MCF 10A (cell line): Measurements from ENCODE around the gene PRKCZ. TPM values are rescaled to one million over a fixed set of nuclear protein-coding genes. Genes with fewer than 3 reads are reported as not detected.

Experiments
- BruUV-seq: library from RNA; stranded (reverse); fragments of 400-500 nt; replicated peaks from 2 replicates; lab custom pipeline; 2021; lab: Mats Ljungman, UMichigan
- CTCF ChIA-PET: fragments of 300-600 bp; sonication (Branson Sonifier 250); formaldehyde crosslinking; extraction: SDS; loops from one replicate; lab custom pipeline; 2021; ENCODE audit warnings: antibody characterized with exemption, inconsistent platforms; lab: Yijun Ruan, JAX
- POLR2A ChIA-PET: fragments of 300-600, 350-650 bp; sonication (Branson Sonifier 250); formaldehyde crosslinking; extraction: SDS; loops from one replicate; lab custom pipeline; 2020; ENCODE audit warnings: antibody characterized with exemption, inconsistent platforms; lab: Yijun Ruan, JAX
- DNase-seq: peaks from one replicate; pipeline ENCODE4 v3.0.0-alpha.2; 2018; ENCODE audit not compliant: unreplicated experiment
- H3K27ac Mint-ChIP-seq: one replicate; pipeline ENCODE4 v1.8.0; 2022; ENCODE audit warnings: mild to moderate bottlenecking, low read depth, mixed read lengths; ENCODE audit not compliant: unreplicated experiment
- H3K27me3 Mint-ChIP-seq: one replicate; pipeline ENCODE4 v1.8.0; 2022; ENCODE audit warnings: mixed read lengths; ENCODE audit not compliant: insufficient read depth, unreplicated experiment
- H3K36me3 Mint-ChIP-seq: one replicate; pipeline ENCODE4 v1.8.0; 2022; ENCODE audit warnings: mild to moderate bottlenecking, moderate library complexity, mixed read lengths; ENCODE audit not compliant: insufficient read depth, unreplicated experiment
- H3K4me1 Mint-ChIP-seq: one replicate; pipeline ENCODE4 v1.8.0; 2022; ENCODE audit warnings: mixed read lengths; ENCODE audit not compliant: insufficient read depth, unreplicated experiment
- H3K4me3 Mint-ChIP-seq: one replicate; pipeline ENCODE4 v1.8.0; 2022; ENCODE audit warnings: mild to moderate bottlenecking, moderate library complexity, mixed read lengths; ENCODE audit not compliant: unreplicated experiment
- H3K9me3 Mint-ChIP-seq: one replicate; pipeline ENCODE4 v1.8.0; 2022; ENCODE audit warnings: mixed read lengths; ENCODE audit not compliant: unreplicated experiment
- intact Hi-C: fragments of 100-400 bp; cut with micrococcal nuclease; formaldehyde crosslinking; loops from 2 replicates; pipeline ENCODE4 v1.14.1; 2022
- total RNA-seq: library from RNA; stranded (reverse); gene quantifications from 2 replicates; pipeline ENCODE4 v1.2.3, GENCODE V29; 2022
- TF ChIP-seq, protein P1 (sequence below): fragments of 200-600 bp; IDR thresholded peaks from one replicate; pipeline ENCODE4 v1.8.0; 2022; ENCODE audit warnings: antibody characterized with exemption, mild to moderate bottlenecking; ENCODE audit not compliant: unreplicated experiment

PRKCZ gene
- total RNA-seq, 1 experiment from 2014 or later, result 24.9 TPM

DNA sequence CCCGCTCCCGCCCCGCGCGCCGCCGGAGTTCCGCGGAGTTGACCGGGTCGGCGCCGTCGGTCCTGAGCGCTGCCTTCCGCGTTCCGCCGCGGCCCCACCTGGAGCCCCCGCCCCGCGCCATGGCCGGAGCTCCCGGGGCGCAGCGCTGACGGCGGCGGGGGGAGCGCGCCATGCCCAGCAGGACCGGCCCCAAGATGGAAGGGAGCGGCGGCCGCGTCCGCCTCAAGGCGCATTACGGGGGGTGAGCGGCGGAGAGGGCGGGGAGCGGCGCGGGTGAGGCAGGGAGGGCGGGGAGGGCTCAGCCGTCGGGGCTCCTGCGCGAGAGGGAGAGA lies 216 bp downstream of the PRKCZ start:
- TF ChIP-seq, protein P1, sequence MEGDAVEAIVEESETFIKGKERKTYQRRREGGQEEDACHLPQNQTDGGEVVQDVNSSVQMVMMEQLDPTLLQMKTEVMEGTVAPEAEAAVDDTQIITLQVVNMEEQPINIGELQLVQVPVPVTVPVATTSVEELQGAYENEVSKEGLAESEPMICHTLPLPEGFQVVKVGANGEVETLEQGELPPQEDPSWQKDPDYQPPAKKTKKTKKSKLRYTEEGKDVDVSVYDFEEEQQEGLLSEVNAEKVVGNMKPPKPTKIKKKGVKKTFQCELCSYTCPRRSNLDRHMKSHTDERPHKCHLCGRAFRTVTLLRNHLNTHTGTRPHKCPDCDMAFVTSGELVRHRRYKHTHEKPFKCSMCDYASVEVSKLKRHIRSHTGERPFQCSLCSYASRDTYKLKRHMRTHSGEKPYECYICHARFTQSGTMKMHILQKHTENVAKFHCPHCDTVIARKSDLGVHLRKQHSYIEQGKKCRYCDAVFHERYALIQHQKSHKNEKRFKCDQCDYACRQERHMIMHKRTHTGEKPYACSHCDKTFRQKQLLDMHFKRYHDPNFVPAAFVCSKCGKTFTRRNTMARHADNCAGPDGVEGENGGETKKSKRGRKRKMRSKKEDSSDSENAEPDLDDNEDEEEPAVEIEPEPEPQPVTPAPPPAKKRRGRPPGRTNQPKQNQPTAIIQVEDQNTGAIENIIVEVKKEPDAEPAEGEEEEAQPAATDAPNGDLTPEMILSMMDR, result no peak
- ChIA-PET CTCF (interaction anchor here (2.4 kb wide), 1 partner anchor 90 kb away, joined by 6 read pairs; no protein-coding TSS in a partner anchor), POLR2A (interaction anchor here (0.6 to 1.1 kb wide), 3 partner anchors 21 to 1626 kb away, joined by 3 to 6 read pairs (median 4); no protein-coding TSS in a partner anchor)
- H3K4me3 Mint-ChIP-seq, result peak overlapping the region; percentile 72
- H3K4me1 Mint-ChIP-seq, result peaks cover 11% of the 10 kb centered on the region
- H3K36me3 Mint-ChIP-seq, result peaks cover 10% of the 10 kb centered on the region
- H3K9me3 Mint-ChIP-seq, result no peaks in the 10 kb centered on the region
- DNase-seq, result peak; percentile 27
- H3K27ac Mint-ChIP-seq, result no peak overlapping the region
- H3K27me3 Mint-ChIP-seq, result no peaks in the 10 kb centered on the region
- intact Hi-C loops, result loop anchor here (2.0 kb wide), 1 partner anchor 90 kb away; no protein-coding TSS in a partner anchor
- BruUV-seq, result no TSS peak

DNA sequence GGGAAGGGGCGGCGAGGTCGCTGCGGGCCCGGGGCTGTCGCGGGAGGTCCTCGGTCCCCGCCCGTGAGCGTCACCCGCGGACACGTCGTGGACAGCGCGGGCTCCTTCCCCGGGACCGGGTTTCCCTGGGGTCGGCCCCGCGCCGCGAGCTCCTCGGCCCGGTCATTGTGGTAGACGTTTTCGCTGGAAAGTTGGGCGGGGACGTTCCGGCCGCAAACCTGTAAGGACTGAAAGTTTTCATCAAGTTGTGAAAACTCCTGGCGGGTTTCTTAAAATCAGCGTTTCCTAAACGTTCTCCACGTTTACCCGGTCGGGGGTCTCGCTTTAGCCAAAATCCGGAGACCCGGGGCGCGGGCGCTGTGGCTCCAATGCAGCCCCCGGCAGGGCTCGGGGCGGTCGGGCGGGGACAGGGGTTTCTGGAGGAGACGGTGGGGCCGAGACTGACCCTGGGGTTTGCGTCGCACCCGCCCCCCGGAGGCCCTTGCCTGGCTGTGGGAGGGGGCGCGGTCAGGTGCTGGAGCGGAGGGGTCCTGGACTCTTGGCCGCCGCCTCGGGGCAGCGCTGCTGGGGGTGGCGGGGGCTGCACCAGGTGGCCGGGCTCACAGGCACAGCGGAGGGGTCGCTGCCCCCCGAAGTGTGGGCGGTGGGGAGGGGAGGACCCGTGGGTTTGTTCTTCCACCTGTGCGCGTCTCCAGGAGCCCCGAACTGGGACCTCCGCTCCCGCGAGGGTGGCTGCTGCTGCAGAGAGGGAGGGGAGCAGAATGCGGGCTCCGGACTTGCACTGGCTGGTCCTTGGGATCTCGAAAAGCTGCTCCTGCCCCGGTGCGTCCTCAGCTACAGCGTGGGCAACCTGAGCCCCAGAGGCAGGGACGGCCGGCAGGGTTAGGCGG lies 827 bp downstream of the PRKCZ start:
- TF ChIP-seq, protein P1, result no peak
- Mint-ChIP-seq H3K4me1 (peaks cover 11% of the 10 kb centered on the region), H3K27me3 (no peaks in the 10 kb centered on the region), H3K4me3 (peak overlapping the region; percentile 72), H3K9me3 (no peaks in the 10 kb centered on the region), H3K36me3 (peaks cover 14% of the 10 kb centered on the region), H3K27ac (no peak overlapping the region)
- BruUV-seq, result no TSS peak
- intact Hi-C loops, result loop anchor here (2.0 kb wide), 1 partner anchor 90 kb away; no protein-coding TSS in a partner anchor
- ChIA-PET CTCF (interaction anchor here (0.7 to 2.4 kb wide), 3 partner anchors 13 to 108 kb away, joined by 3 to 6 read pairs (median 3); no protein-coding TSS in a partner anchor), POLR2A (interaction anchor here (0.5 to 1.1 kb wide), 3 partner anchors 13 to 142 kb away, joined by 3 to 4 read pairs (median 3); no protein-coding TSS in a partner anchor)
- no peak for DNase-seq

DNA sequence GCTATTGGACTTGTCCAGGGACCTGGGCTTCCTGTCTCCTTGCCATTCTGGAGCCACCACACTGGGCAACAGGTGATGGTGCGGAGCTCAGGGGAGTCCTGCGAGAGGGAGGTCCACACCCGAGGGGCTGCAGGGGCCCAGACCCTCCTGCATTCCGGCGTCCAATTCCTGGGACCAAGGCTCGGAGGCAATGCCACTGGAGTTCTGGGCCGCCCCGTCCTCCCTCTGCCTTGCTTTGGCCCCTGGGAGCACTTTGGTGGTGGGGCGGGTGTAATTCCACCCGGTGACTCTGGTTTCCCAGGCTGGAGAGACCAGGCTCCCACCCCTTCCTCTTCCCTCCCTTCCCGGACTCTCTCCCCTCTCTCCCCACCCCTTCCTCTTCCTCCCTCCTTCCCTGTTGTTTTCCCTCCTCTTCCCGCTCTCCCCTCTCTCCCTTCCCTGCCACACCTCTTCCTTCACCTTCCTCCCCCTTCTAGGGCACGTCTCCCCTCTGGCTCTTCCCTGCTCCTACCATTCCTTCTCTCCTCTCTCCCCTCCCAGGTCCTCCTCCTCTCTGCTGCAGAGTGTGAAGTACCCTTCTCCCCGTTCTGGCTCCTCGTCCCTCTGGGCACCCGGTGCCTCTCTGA lies 2.0 kb downstream of the PRKCZ start:
- intact Hi-C loops, result no loop called here
- ChIA-PET POLR2A (no interaction called here), CTCF (interaction anchor here (0.7 to 2.4 kb wide), 3 partner anchors 14 to 109 kb away, joined by 3 to 6 read pairs (median 3); no protein-coding TSS in a partner anchor)
- Mint-ChIP-seq H3K36me3 (peaks cover 16% of the 10 kb centered on the region), H3K4me1 (peaks cover 11% of the 10 kb centered on the region), H3K27me3 (no peaks in the 10 kb centered on the region), H3K4me3 (peak overlapping the region; percentile 72), H3K27ac (peak overlapping the region; percentile 44), H3K9me3 (no peaks in the 10 kb centered on the region)
- no TSS peak for BruUV-seq
- no peak for DNase-seq
- TF ChIP-seq, protein P1, result no peak

DNA sequence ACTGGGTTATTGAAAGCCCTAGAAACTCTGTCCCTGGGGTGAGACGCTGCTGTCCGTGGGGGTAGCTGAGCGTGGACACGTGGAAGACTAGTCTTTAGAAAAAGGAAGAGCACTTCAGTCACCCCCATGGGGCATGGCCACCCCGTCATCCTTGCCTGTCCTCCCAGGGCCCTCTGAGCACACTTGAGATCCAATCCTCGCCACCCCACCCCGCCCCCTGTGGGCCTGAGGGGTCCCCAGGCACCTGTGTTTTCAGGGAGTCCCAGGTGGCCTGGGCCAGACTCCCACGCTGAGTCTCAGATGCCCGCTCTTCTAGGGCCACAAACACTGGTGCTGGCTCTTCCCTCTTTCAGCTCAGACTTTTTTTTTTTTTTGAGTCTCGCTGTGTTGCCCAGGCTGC lies 2.5 kb downstream of the PRKCZ start:
- ChIA-PET POLR2A (no interaction called here), CTCF (interaction anchor here (0.6 kb wide), 1 partner anchor 1752 kb away, joined by 5 read pairs; no protein-coding TSS in a partner anchor)
- H3K36me3 Mint-ChIP-seq, result peaks cover 19% of the 10 kb centered on the region
- peak overlapping the region; percentile 44 for H3K27ac Mint-ChIP-seq
- H3K4me3 Mint-ChIP-seq, result peak overlapping the region; percentile 56
- no peaks in the 10 kb centered on the region for H3K9me3 Mint-ChIP-seq
- H3K27me3 Mint-ChIP-seq, result no peaks in the 10 kb centered on the region
- TF ChIP-seq, protein P1, result no peak
- peaks cover 11% of the 10 kb centered on the region for H3K4me1 Mint-ChIP-seq
- DNase-seq, result no peak
- BruUV-seq, result no TSS peak
- intact Hi-C loops, result no loop called here
